HEK293 (cell line): ENCODE data around the gene FLCN.

Experiments used
- EGR2 ChIP-seq: fragments of 450-650 bp; formaldehyde crosslinking; IDR thresholded peaks from 2 replicates; pipeline ENCODE4 v1.5.1; 2016; ENCODE audit warnings: low read depth, missing biosample characterization, missing genetic modification characterization
- GLI4 ChIP-seq: fragments of 450-650 bp; formaldehyde crosslinking; IDR thresholded peaks from 2 replicates; pipeline ENCODE4 v1.5.1; 2016; ENCODE audit warnings: missing biosample characterization, missing genetic modification characterization
- KLF10 ChIP-seq: fragments of 450-650 bp; IDR thresholded peaks from 2 replicates; pipeline ENCODE4 v1.5.1; 2018; ENCODE audit warnings: missing biosample characterization, mild to moderate bottlenecking, missing genetic modification characterization
- MZF1 ChIP-seq: fragments of 450-650 bp; formaldehyde crosslinking; IDR thresholded peaks from 2 replicates; pipeline ENCODE4 v1.5.1; 2017; ENCODE audit warnings: missing biosample characterization, missing genetic modification characterization, borderline replicate concordance
- SCRT2 ChIP-seq: fragments of 450-650 bp; formaldehyde crosslinking; IDR thresholded peaks from 2 replicates; pipeline ENCODE4 v1.5.1; 2016; ENCODE audit warnings: missing biosample characterization, missing genetic modification characterization
- SETDB1 ChIP-seq: IDR thresholded peaks from one replicate; pipeline ENCODE4 v1.6.1; 2017; ENCODE audit warnings: mild to moderate bottlenecking, low read length, moderate library complexity, mixed read lengths; ENCODE audit not compliant: insufficient read length
- YY1 ChIP-seq: fragments of 450-650 bp; formaldehyde crosslinking; IDR thresholded peaks from 2 replicates; pipeline ENCODE4 v1.5.1; 2018; ENCODE audit warnings: missing biosample characterization, missing genetic modification characterization
- ZBTB20 ChIP-seq: fragments of 450-650 bp; formaldehyde crosslinking; IDR thresholded peaks from 2 replicates; pipeline ENCODE4 v1.5.1; 2016; ENCODE audit warnings: missing biosample characterization, missing genetic modification characterization
- ZBTB8A ChIP-seq: fragments of 450-650 bp; formaldehyde crosslinking; IDR thresholded peaks from 2 replicates; pipeline ENCODE4 v1.5.1; 2016; ENCODE audit warnings: missing biosample characterization, missing genetic modification characterization
- ZEB2 ChIP-seq: fragments of 450-650 bp; formaldehyde crosslinking; IDR thresholded peaks from 2 replicates; pipeline ENCODE4 v1.5.1; 2016; ENCODE audit warnings: missing biosample characterization, missing genetic modification characterization
- ZNF10 ChIP-seq: fragments of 450-650 bp; formaldehyde crosslinking; IDR thresholded peaks from 2 replicates; pipeline ENCODE4 v1.5.1; 2017; ENCODE audit warnings: missing biosample characterization, missing genetic modification characterization
- ZNF132 ChIP-seq: fragments of 450-650 bp; formaldehyde crosslinking; IDR thresholded peaks from 2 replicates; pipeline ENCODE4 v1.5.1; 2017; ENCODE audit warnings: missing biosample characterization, missing genetic modification characterization, borderline replicate concordance
- ZNF157 ChIP-seq: fragments of 450-650 bp; formaldehyde crosslinking; IDR thresholded peaks from 2 replicates; pipeline ENCODE4 v1.5.1; 2016; ENCODE audit warnings: missing biosample characterization, missing genetic modification characterization
- ZNF175 ChIP-seq: fragments of 450-650 bp; formaldehyde crosslinking; IDR thresholded peaks from 2 replicates; pipeline ENCODE4 v1.5.1; 2016; ENCODE audit warnings: missing biosample characterization, missing genetic modification characterization
- ZNF2 ChIP-seq: fragments of 450-650 bp; formaldehyde crosslinking; IDR thresholded peaks from 2 replicates; pipeline ENCODE4 v1.5.1; 2016; ENCODE audit warnings: missing biosample characterization, missing genetic modification characterization
- ZNF341 ChIP-seq: fragments of 450-650 bp; formaldehyde crosslinking; IDR thresholded peaks from 2 replicates; pipeline ENCODE4; 2016; ENCODE audit warnings: low read depth, missing biosample characterization, missing genetic modification characterization
- ZNF366 ChIP-seq: fragments of 450-650 bp; formaldehyde crosslinking; conservative IDR thresholded peaks from 2 replicates; pipeline ENCODE4 v1.5.1; 2016; ENCODE audit warnings: missing biosample characterization, missing genetic modification characterization
- ZNF391 ChIP-seq: fragments of 450-650 bp; formaldehyde crosslinking; IDR thresholded peaks from 2 replicates; pipeline ENCODE4 v1.5.1; 2016; ENCODE audit warnings: low read depth, missing biosample characterization, missing genetic modification characterization, borderline replicate concordance
- ZNF473 ChIP-seq: fragments of 450-650 bp; formaldehyde crosslinking; IDR thresholded peaks from 2 replicates; pipeline ENCODE4 v1.5.1; 2017; ENCODE audit warnings: missing biosample characterization, missing genetic modification characterization
- ZNF624 ChIP-seq: fragments of 450-650 bp; formaldehyde crosslinking; IDR thresholded peaks from 2 replicates; pipeline ENCODE4 v1.5.1; 2017; ENCODE audit warnings: missing biosample characterization, missing genetic modification characterization
- ZNF660 ChIP-seq: fragments of 450-650 bp; IDR thresholded peaks from 2 replicates; pipeline ENCODE4 v1.5.1; 2018; ENCODE audit warnings: missing biosample characterization, mild to moderate bottlenecking, missing genetic modification characterization
- ZNF707 ChIP-seq: fragments of 450-650 bp; formaldehyde crosslinking; IDR thresholded peaks from 2 replicates; pipeline ENCODE4 v1.5.1; 2016; ENCODE audit warnings: missing biosample characterization, missing genetic modification characterization
- TF ChIP-seq, protein P1 (sequence below): fragments of 450-650 bp; formaldehyde crosslinking; IDR thresholded peaks from 2 replicates; pipeline ENCODE4 v1.5.1; 2016; ENCODE audit warnings: missing biosample characterization, missing genetic modification characterization
- TF ChIP-seq, protein P2 (sequence below): fragments of 450-650 bp; IDR thresholded peaks from 2 replicates; pipeline ENCODE4 v1.5.1; 2018; ENCODE audit warnings: missing biosample characterization, mild to moderate bottlenecking, missing genetic modification characterization
- TF ChIP-seq, protein P3 (sequence below): fragments of 450-650 bp; formaldehyde crosslinking; IDR thresholded peaks from 2 replicates; pipeline ENCODE4 v1.5.1; 2017; ENCODE audit warnings: missing biosample characterization, missing genetic modification characterization
- TF ChIP-seq, protein P4 (sequence below): fragments of 450-650 bp; formaldehyde crosslinking; IDR thresholded peaks from 2 replicates; pipeline ENCODE4 v1.5.1; 2016; ENCODE audit warnings: missing biosample characterization, missing genetic modification characterization
- TF ChIP-seq, protein P5 (sequence below): fragments of 450-650 bp; formaldehyde crosslinking; IDR thresholded peaks from 2 replicates; pipeline ENCODE4 v1.5.1; 2016; ENCODE audit warnings: missing biosample characterization, missing genetic modification characterization, borderline replicate concordance
- TF ChIP-seq, protein P6 (sequence below): fragments of 450-650 bp; formaldehyde crosslinking; IDR thresholded peaks from 2 replicates; pipeline ENCODE4 v1.5.1; 2016; ENCODE audit warnings: missing biosample characterization, missing genetic modification characterization

FLCN gene

DNA sequence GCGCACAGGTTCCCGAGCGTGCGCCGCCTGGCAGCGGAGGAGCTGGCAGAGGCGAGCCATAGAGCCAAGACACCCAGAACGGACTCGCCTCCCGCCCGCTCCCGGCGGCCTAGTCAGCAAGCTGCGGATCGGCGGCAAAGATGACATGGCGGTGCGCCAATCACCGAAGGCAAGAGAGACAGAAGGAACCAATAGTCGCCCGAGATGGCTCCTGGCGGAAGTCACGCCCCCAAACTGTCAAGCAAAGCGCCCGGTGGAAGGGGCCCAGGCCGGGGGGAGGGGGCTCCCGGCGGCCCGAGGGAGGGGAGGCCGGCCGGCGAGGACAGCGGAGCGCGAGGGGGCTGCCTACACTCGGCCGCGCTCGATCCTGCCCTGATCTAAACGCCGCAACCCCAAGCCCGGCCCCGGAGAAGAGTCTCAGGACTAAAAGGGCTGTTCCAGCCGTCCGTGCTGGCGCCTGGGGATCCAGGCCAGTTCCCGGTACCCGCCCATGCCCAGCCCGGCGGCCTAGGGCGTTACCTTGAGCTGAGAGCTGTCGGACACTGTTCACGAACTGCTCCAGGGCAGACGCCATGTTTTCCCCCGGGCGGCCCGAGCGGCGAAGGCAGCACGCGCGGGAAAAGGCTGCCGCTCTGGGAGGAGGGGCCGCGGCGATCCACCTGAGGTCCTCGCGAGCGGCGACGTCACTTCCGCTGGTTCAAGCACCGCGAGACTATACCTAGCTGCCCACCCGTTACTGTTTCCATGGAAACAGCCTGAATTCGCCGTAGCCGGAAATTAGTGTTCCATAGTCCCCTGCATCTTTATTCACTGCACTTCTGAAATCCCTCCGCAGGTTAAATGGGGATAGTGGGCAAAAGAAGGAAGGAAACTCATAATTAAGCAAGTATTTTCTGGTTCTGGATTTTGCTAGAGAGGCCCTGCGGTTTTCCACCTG is 43.9 kb upstream of the FLCN start, which contains the start of gene COPS3 (continued):
- TF ChIP-seq ZNF624 (tag by site-specific recombination) = no peak
- TF ChIP-seq ZNF660 (tag by site-specific recombination) = peak; percentile 13; the same call in 1 of the 2 replicates
- no peak for TF ChIP-seq ZNF157 (tag by site-specific recombination)
- peak; percentile 67; the same call in 1 of the 2 replicates for TF ChIP-seq ZBTB20
- TF ChIP-seq KLF10 (tag by site-specific recombination) = peak; percentile 76
- TF ChIP-seq ZNF473 (tag by site-specific recombination) = no peak
- TF ChIP-seq ZEB2 (tag by site-specific recombination) = peak; percentile 99
- peak; percentile 81 for TF ChIP-seq ZBTB8A
- TF ChIP-seq, protein P1, sequence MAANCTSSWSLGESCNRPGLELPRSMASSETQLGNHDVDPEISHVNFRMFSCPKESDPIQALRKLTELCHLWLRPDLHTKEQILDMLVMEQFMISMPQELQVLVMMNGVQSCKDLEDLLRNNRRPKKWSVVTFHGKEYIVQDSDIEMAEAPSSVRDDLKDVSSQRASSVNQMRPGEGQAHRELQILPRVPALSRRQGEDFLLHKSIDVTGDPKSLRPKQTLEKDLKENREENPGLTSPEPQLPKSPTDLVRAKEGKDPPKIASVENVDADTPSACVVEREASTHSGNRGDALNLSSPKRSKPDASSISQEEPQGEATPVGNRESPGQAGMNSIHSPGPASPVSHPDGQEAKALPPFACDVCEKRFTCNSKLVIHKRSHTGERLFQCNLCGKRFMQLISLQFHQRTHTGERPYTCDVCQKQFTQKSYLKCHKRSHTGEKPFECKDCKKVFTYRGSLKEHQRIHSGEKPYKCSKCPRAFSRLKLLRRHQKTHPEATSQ (tag by site-specific recombination) = peak; percentile 74; the same call in 1 of the 2 replicates
- TF ChIP-seq, protein P2, sequence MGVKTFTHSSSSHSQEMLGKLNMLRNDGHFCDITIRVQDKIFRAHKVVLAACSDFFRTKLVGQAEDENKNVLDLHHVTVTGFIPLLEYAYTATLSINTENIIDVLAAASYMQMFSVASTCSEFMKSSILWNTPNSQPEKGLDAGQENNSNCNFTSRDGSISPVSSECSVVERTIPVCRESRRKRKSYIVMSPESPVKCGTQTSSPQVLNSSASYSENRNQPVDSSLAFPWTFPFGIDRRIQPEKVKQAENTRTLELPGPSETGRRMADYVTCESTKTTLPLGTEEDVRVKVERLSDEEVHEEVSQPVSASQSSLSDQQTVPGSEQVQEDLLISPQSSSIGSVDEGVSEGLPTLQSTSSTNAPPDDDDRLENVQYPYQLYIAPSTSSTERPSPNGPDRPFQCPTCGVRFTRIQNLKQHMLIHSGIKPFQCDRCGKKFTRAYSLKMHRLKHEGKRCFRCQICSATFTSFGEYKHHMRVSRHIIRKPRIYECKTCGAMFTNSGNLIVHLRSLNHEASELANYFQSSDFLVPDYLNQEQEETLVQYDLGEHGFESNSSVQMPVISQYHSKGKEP (tag by site-specific recombination) = peak; percentile 23; the same call in 1 of the 2 replicates
- TF ChIP-seq ZNF366 (tag by site-specific recombination) = 0 out of 2 replicates have a peak, but pooled peaks have one; percentile 16
- TF ChIP-seq SETDB1 = no peak
- 0 out of 2 replicates have a peak, but pooled peaks have one; percentile 47 for TF ChIP-seq GLI4
- peak; percentile 84; the same call in 1 of the 2 replicates for TF ChIP-seq MZF1 (tag by site-specific recombination)
- peak; percentile 36; the same call in 1 of the 2 replicates for TF ChIP-seq SCRT2 (tag by site-specific recombination)
- TF ChIP-seq ZNF2 (tag by site-specific recombination) = peak; percentile 78; the same call in 1 of the 2 replicates
- no peak for TF ChIP-seq EGR2
- TF ChIP-seq ZNF391 (tag by site-specific recombination) = peak; percentile 70
- TF ChIP-seq ZNF132 (tag by site-specific recombination) = no peak
- TF ChIP-seq, protein P3, sequence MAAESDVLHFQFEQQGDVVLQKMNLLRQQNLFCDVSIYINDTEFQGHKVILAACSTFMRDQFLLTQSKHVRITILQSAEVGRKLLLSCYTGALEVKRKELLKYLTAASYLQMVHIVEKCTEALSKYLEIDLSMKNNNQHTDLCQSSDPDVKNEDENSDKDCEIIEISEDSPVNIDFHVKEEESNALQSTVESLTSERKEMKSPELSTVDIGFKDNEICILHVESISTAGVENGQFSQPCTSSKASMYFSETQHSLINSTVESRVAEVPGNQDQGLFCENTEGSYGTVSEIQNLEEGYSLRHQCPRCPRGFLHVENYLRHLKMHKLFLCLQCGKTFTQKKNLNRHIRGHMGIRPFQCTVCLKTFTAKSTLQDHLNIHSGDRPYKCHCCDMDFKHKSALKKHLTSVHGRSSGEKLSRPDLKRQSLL = no peak
- TF ChIP-seq YY1 (tag by site-specific recombination) = peak; percentile 94
- no peak for TF ChIP-seq ZNF707 (tag by site-specific recombination)
- TF ChIP-seq ZNF341 (tag by site-specific recombination) = peak; percentile 99
- TF ChIP-seq, protein P4, sequence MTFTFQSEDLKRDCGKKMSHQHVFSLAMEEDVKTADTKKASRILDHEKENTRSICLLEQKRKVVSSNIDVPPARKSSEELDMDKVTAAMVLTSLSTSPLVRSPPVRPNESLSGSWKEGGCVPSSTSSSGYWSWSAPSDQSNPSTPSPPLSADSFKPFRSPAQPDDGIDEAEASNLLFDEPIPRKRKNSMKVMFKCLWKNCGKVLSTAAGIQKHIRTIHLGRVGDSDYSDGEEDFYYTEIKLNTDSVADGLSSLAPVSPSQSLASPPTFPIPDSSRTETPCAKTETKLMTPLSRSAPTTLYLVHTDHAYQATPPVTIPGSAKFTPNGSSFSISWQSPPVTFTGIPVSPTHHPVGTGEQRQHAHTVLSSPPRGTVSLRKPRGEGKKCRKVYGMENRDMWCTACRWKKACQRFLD (tag by site-specific recombination) = peak; percentile 94
- TF ChIP-seq, protein P5, sequence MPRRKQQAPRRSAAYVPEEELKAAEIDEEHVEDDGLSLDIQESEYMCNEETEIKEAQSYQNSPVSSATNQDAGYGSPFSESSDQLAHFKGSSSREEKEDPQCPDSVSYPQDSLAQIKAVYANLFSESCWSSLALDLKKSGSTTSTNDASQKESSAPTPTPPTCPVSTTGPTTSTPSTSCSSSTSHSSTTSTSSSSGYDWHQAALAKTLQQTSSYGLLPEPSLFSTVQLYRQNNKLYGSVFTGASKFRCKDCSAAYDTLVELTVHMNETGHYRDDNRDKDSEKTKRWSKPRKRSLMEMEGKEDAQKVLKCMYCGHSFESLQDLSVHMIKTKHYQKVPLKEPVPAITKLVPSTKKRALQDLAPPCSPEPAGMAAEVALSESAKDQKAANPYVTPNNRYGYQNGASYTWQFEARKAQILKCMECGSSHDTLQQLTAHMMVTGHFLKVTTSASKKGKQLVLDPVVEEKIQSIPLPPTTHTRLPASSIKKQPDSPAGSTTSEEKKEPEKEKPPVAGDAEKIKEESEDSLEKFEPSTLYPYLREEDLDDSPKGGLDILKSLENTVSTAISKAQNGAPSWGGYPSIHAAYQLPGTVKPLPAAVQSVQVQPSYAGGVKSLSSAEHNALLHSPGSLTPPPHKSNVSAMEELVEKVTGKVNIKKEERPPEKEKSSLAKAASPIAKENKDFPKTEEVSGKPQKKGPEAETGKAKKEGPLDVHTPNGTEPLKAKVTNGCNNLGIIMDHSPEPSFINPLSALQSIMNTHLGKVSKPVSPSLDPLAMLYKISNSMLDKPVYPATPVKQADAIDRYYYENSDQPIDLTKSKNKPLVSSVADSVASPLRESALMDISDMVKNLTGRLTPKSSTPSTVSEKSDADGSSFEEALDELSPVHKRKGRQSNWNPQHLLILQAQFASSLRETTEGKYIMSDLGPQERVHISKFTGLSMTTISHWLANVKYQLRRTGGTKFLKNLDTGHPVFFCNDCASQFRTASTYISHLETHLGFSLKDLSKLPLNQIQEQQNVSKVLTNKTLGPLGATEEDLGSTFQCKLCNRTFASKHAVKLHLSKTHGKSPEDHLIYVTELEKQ = peak; percentile 55; the same call in 1 of the 2 replicates
- TF ChIP-seq ZNF10 (tag by site-specific recombination) = peak; percentile 65; the same call in 1 of the 2 replicates
- no peak for TF ChIP-seq ZNF175 (tag by site-specific recombination)
- TF ChIP-seq, protein P6, sequence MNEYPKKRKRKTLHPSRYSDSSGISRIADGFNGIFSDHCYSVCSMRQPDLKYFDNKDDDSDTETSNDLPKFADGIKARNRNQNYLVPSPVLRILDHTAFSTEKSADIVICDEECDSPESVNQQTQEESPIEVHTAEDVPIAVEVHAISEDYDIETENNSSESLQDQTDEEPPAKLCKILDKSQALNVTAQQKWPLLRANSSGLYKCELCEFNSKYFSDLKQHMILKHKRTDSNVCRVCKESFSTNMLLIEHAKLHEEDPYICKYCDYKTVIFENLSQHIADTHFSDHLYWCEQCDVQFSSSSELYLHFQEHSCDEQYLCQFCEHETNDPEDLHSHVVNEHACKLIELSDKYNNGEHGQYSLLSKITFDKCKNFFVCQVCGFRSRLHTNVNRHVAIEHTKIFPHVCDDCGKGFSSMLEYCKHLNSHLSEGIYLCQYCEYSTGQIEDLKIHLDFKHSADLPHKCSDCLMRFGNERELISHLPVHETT = peak; percentile 75
